ENCODE results near the gene EVA1B.

The EVA1B gene

GRCh38 chr1:36345353-36345752 is 21.9 kb upstream of the EVA1B start:
- DNase-seq (ENCODE audit: low spot score): no peak

- no peak for DNase-seq (ENCODE audit: low spot score)
Observed at GRCh38 chr1:36344395-36344680, 20.9 kb upstream of the EVA1B start.

GRCh38 chr1:36343651-36344394 is 20.4 kb upstream of the EVA1B start:
- DNase-seq (ENCODE audit: low spot score): no peak

- DNase-seq (ENCODE audit: low spot score): no peak
Observed at GRCh38 chr1:36342426-36343185, 19.2 kb upstream of the EVA1B start.

GRCh38 chr1:36341626-36342320 is 18.3 kb upstream of the EVA1B start:
- DNase-seq (ENCODE audit: low spot score): no peak

- no peak for DNase-seq (ENCODE audit: low spot score)
Observed at GRCh38 chr1:36339615-36340014, 16.2 kb upstream of the EVA1B start.

GRCh38 chr1:36339215-36339614 is 15.8 kb upstream of the EVA1B start:
- DNase-seq (ENCODE audit: low spot score): no peak

GRCh38 chr1:36337830-36338229 is 14.4 kb upstream of the EVA1B start:
- DNase-seq (ENCODE audit: low spot score): no peak

- no peak for DNase-seq (ENCODE audit: low spot score)
Observed at GRCh38 chr1:36330940-36331339, 7.5 kb upstream of the EVA1B start.

GRCh38 chr1:36329817-36330216 is 6.4 kb upstream of the EVA1B start:
- DNase-seq (ENCODE audit: low spot score): no peak

- no peak for DNase-seq (ENCODE audit: low spot score)
Observed at GRCh38 chr1:36328713-36329112, 5.3 kb upstream of the EVA1B start.

- no peak for DNase-seq (ENCODE audit: low spot score)
Observed at GRCh38 chr1:36328088-36328480, 4.6 kb upstream of the EVA1B start.

- no peak for DNase-seq (ENCODE audit: low spot score)
Observed at GRCh38 chr1:36327421-36328087, 4.1 kb upstream of the EVA1B start.

- no peak for DNase-seq (ENCODE audit: low spot score)
Observed at GRCh38 chr1:36326499-36326898, 3.1 kb upstream of the EVA1B start.

- DNase-seq (ENCODE audit: low spot score): no peak
Observed at GRCh38 chr1:36324353-36324703, 883 bp upstream of the EVA1B start.

- peak; percentile 71 for DNase-seq (ENCODE audit: low spot score)
Observed at GRCh38 chr1:36322786-36323635, 434 bp downstream of the EVA1B start.

- no peak for DNase-seq (ENCODE audit: low spot score)
Observed at GRCh38 chr1:36322041-36322785, 1.2 kb downstream of the EVA1B start.

- peak; percentile 88 for DNase-seq (ENCODE audit: low spot score)
Observed at GRCh38 chr1:36321119-36321951, 2.1 kb downstream of the EVA1B start.

GRCh38 chr1:36320767-36321118 is 2.7 kb downstream of the EVA1B start:
- no peak for DNase-seq (ENCODE audit: low spot score)

- DNase-seq (ENCODE audit: low spot score): no peak
Observed at GRCh38 chr1:36320291-36320761, 3.1 kb downstream of the EVA1B start.

Data from ecto neural progenitor cell (in vitro differentiated cells).